NK-92 (cell line): ENCODE measurements around the gene ARHGEF16.

Source experiments
- DNase-seq: peaks from one replicate; lab custom pipeline; 2025; ENCODE audit not compliant: unreplicated experiment; lab: John Stamatoyannopoulos, UW

Gene ARHGEF16

GRCh38 chr1:3515774-3516480, 61.5 kb downstream of the ARHGEF16 start:
- DNase-seq, result no peak

- DNase-seq, result no peak
Measured at GRCh38 chr1:3516481-3516869, 62.0 kb downstream of the ARHGEF16 start.

GRCh38 chr1:3516911-3517675, 62.6 kb downstream of the ARHGEF16 start:
- no peak for DNase-seq

GRCh38 chr1:3518256-3518655, 63.8 kb downstream of the ARHGEF16 start:
- no peak for DNase-seq

- no peak for DNase-seq
Measured at GRCh38 chr1:3518756-3519155, 64.3 kb downstream of the ARHGEF16 start.

GRCh38 chr1:3519301-3519885, 64.9 kb downstream of the ARHGEF16 start:
- DNase-seq, result no peak

GRCh38 chr1:3520419-3521378, 66.2 kb downstream of the ARHGEF16 start:
- DNase-seq, result no peak

GRCh38 chr1:3521426-3521825, 67.0 kb downstream of the ARHGEF16 start:
- no peak for DNase-seq

GRCh38 chr1:3522112-3522511, 67.6 kb downstream of the ARHGEF16 start:
- no peak for DNase-seq

- DNase-seq, result no peak
Measured at GRCh38 chr1:3522564-3523265, 68.2 kb downstream of the ARHGEF16 start.

- no peak for DNase-seq
Measured at GRCh38 chr1:3523980-3524379, 69.5 kb downstream of the ARHGEF16 start.

- DNase-seq, result no peak
Measured at GRCh38 chr1:3524556-3525203, 70.2 kb downstream of the ARHGEF16 start.

GRCh38 chr1:3525551-3526482, 71.4 kb downstream of the ARHGEF16 start:
- DNase-seq, result no peak

GRCh38 chr1:3527774-3528173, 73.3 kb downstream of the ARHGEF16 start:
- no peak for DNase-seq

GRCh38 chr1:3529099-3529729, 74.7 kb downstream of the ARHGEF16 start:
- no peak for DNase-seq

GRCh38 chr1:3530086-3530925, 75.8 kb downstream of the ARHGEF16 start:
- no peak for DNase-seq
